ENCODE data around the gene MCAM. TPM values are rescaled to one million over a fixed set of nuclear protein-coding genes. Genes with fewer than 3 reads are reported as not detected.

Gene MCAM
- total and polyA plus RNA-seq, 2 donors (not counting 1 experiment from before 2014, with no cell fraction given), result 4.8 to 26.3 TPM

DNA sequence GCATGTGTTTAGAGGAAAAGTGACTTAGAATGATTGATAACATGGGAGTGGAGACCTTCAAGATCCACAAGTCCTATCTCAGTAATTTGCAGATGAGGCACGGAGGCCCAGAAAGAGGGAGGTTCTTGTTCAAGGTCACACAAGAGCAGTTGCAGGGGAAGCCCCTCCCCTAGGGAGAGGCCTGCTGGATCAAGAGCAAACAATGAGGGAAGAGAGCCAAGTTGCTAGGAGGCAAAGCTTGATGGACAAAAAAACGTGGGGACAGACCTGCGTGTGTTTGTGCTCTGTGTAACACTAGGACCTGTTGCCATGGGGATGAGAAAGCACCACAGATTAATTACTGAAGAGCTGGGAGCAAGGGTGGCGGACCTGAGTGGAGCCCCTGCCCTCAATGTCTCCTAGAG is 35.9 kb upstream of the MCAM start:
- Histone ChIP-seq H3K9ac (ENCODE audit: insufficient read depth, low read length) (no peak overlapping the region), H3K9me3 (ENCODE audit: control insufficient read depth, insufficient read depth, low read depth, low read length) (no peaks in the 10 kb centered on the region), H3K4me1 (ENCODE audit: control insufficient read depth, extremely low read depth, insufficient read depth, low read length) (peaks cover 2% of the 10 kb centered on the region), H3K79me2 (ENCODE audit: control insufficient read depth, insufficient read depth, low read length) (no peaks in the 10 kb centered on the region), H3K27me3 (ENCODE audit: control insufficient read depth, insufficient read depth, low read length) (peaks cover 8% of the 10 kb centered on the region), H3K4me2 (ENCODE audit: extremely low read depth, insufficient read depth, low read length) (no peak overlapping the region), H3K36me3 (ENCODE audit: control insufficient read depth, insufficient read depth, low read length) (no peaks in the 10 kb centered on the region), H3K4me3 (replicated peaks in 1 of 4; ENCODE audit: control extremely low read depth in 1 of 4, insufficient read depth in 1 of 4, low read depth in 3 of 4, low read length in 4 of 4) (no peak overlapping the region), H4K20me1 (ENCODE audit: control insufficient read depth, extremely low read depth, insufficient read depth, low read length) (no peaks in the 10 kb centered on the region), H2AFZ (ENCODE audit: low read length) (no peak overlapping the region), H3K27ac (ENCODE audit: insufficient read depth, low read length) (no peak overlapping the region)
- TF ChIP-seq, protein P1, sequence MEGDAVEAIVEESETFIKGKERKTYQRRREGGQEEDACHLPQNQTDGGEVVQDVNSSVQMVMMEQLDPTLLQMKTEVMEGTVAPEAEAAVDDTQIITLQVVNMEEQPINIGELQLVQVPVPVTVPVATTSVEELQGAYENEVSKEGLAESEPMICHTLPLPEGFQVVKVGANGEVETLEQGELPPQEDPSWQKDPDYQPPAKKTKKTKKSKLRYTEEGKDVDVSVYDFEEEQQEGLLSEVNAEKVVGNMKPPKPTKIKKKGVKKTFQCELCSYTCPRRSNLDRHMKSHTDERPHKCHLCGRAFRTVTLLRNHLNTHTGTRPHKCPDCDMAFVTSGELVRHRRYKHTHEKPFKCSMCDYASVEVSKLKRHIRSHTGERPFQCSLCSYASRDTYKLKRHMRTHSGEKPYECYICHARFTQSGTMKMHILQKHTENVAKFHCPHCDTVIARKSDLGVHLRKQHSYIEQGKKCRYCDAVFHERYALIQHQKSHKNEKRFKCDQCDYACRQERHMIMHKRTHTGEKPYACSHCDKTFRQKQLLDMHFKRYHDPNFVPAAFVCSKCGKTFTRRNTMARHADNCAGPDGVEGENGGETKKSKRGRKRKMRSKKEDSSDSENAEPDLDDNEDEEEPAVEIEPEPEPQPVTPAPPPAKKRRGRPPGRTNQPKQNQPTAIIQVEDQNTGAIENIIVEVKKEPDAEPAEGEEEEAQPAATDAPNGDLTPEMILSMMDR (conservative IDR thresholded peaks at IDR 0.05 in 1 of 2, IDR thresholded peaks at IDR 0.05 in 1 of 2; ENCODE audit: low read depth in 1 of 2, low read length in 2 of 2), result no peak
- no peak for TF ChIP-seq EZH2 (IDR thresholded peaks at IDR 0.05; ENCODE audit: low read length, missing control alignments)
- DNase-seq (ENCODE audit: low read depth in 2 of 2), result peak; percentile 14 to 31

DNA sequence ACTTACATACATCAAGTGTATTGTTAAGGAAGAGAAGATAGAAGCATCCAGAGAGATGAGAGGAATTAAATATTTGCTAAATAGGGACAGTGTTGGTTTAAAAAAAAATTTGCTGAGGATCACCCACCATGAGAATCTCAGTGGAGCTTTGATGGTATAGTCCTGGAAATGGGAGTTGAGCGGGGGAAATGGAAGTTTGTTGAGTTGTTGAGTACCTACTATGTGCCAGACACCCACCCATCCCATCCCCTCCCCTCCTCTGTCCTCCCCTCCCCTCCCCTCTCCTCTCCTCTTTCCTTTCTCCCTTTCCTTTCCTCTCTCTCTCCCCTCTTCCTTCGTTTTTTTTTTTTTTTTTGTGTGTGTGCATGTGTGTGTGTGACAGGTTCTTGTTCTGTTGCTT is 34.3 kb upstream of the MCAM start:
- Histone ChIP-seq H4K20me1 (ENCODE audit: control insufficient read depth, extremely low read depth, insufficient read depth, low read length) (no peaks in the 10 kb centered on the region), H3K4me2 (ENCODE audit: extremely low read depth, insufficient read depth, low read length) (no peak overlapping the region), H3K9ac (ENCODE audit: insufficient read depth, low read length) (no peak overlapping the region), H3K36me3 (ENCODE audit: control insufficient read depth, insufficient read depth, low read length) (no peaks in the 10 kb centered on the region), H3K4me1 (ENCODE audit: control insufficient read depth, extremely low read depth, insufficient read depth, low read length) (no peaks in the 10 kb centered on the region), H3K4me3 (replicated peaks in 1 of 4; ENCODE audit: control extremely low read depth in 1 of 4, insufficient read depth in 1 of 4, low read depth in 3 of 4, low read length in 4 of 4) (no peak overlapping the region), H3K79me2 (ENCODE audit: control insufficient read depth, insufficient read depth, low read length) (no peaks in the 10 kb centered on the region), H2AFZ (ENCODE audit: low read length) (no peak overlapping the region), H3K27me3 (ENCODE audit: control insufficient read depth, insufficient read depth, low read length) (peaks cover 18% of the 10 kb centered on the region), H3K27ac (ENCODE audit: insufficient read depth, low read length) (no peak overlapping the region), H3K9me3 (ENCODE audit: control insufficient read depth, insufficient read depth, low read depth, low read length) (no peaks in the 10 kb centered on the region)
- TF ChIP-seq, protein P1 (conservative IDR thresholded peaks at IDR 0.05 in 1 of 2, IDR thresholded peaks at IDR 0.05 in 1 of 2; ENCODE audit: low read depth in 1 of 2, low read length in 2 of 2), result no peak
- TF ChIP-seq EZH2 (IDR thresholded peaks at IDR 0.05; ENCODE audit: low read length, missing control alignments), result no peak
- no peak for DNase-seq (ENCODE audit: low read depth in 2 of 2)

DNA sequence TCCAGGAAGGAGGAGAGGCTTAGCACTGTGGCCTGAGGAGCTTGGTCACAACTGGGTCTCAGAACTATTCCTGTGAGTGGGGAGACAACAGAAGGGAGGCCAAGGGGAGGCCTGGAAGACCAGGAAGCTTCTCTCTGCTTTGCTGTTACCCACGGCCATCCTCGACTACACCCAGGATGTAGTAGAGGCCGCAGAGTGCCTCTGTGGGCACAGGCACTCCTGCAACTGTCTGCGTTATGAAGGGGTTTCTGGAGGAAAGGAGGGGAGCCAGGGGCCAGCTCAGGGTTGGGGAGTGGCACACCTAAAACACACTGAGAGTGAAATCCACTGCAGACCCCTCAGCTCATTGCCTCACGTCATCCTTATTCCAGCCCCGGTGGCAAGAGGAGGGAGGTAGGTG is 33.4 kb upstream of the MCAM start:
- Histone ChIP-seq H2AFZ (ENCODE audit: low read length) (no peak overlapping the region), H3K9ac (ENCODE audit: insufficient read depth, low read length) (no peak overlapping the region), H3K36me3 (ENCODE audit: control insufficient read depth, insufficient read depth, low read length) (no peaks in the 10 kb centered on the region), H3K27me3 (ENCODE audit: control insufficient read depth, insufficient read depth, low read length) (peaks cover 20% of the 10 kb centered on the region), H3K79me2 (ENCODE audit: control insufficient read depth, insufficient read depth, low read length) (no peaks in the 10 kb centered on the region), H3K27ac (ENCODE audit: insufficient read depth, low read length) (no peak overlapping the region), H3K4me1 (ENCODE audit: control insufficient read depth, extremely low read depth, insufficient read depth, low read length) (no peaks in the 10 kb centered on the region), H3K4me3 (replicated peaks in 1 of 4; ENCODE audit: control extremely low read depth in 1 of 4, insufficient read depth in 1 of 4, low read depth in 3 of 4, low read length in 4 of 4) (no peak overlapping the region), H3K4me2 (ENCODE audit: extremely low read depth, insufficient read depth, low read length) (no peak overlapping the region), H3K9me3 (ENCODE audit: control insufficient read depth, insufficient read depth, low read depth, low read length) (no peaks in the 10 kb centered on the region), H4K20me1 (ENCODE audit: control insufficient read depth, extremely low read depth, insufficient read depth, low read length) (no peaks in the 10 kb centered on the region)
- no peak for DNase-seq (ENCODE audit: low read depth in 2 of 2)
- TF ChIP-seq EZH2 (IDR thresholded peaks at IDR 0.05; ENCODE audit: low read length, missing control alignments), result no peak
- TF ChIP-seq, protein P1 (conservative IDR thresholded peaks at IDR 0.05 in 1 of 2, IDR thresholded peaks at IDR 0.05 in 1 of 2; ENCODE audit: low read depth in 1 of 2, low read length in 2 of 2), result no peak
